Testis (tissue), 3 donors: ENCODE data around the gene CIAPIN1. TPM values are rescaled to one million over a fixed set of nuclear protein-coding genes. Genes with fewer than 3 reads are reported as not detected.
A peak's percentile ranks its signal among the peaks of the same experiment; 100 is the strongest.
"Not testable (repeated sequence)": the region's sequence is repeated elsewhere in the genome, so short reads cannot be mapped to it uniquely, and the experiment has no call there.

Experiments
- DNase-seq: peaks from one replicate; pipeline ENCODE4 v3.0.0-alpha.2; 2019
- H3K27ac ChIP-seq, 2 donors: fragments of 200-600 bp; sonication (generic); one replicate each; pipeline ENCODE4 v1.5.1; 2019
- H3K27me3 ChIP-seq: fragments of 200-600 bp; sonication (generic); one replicate; pipeline ENCODE4 v1.5.1; 2019
- H3K36me3 ChIP-seq: fragments of 200-600 bp; sonication (generic); one replicate; pipeline ENCODE4 v1.5.1; 2017; ENCODE audit warnings: low read depth; ENCODE audit errors: missing control alignments
- H3K4me1 ChIP-seq: fragments of 200-600 bp; sonication (generic); one replicate; pipeline ENCODE4 v1.5.1; 2019
- H3K4me3 ChIP-seq, 2 donors: fragments of 200-600 bp; sonication (generic); one replicate each; pipeline ENCODE4 v1.5.1; 2017 to 2019
- H3K9me3 ChIP-seq: fragments of 200-600 bp; sonication (generic); one replicate; pipeline ENCODE4 v1.5.1; 2017
- CTCF ChIP-seq, 3 experiments: fragments of 450-650 bp in 2 of 3; fragments of 200-600 bp in 1 of 3; sonication (generic) in 1 of 3; IDR thresholded peaks; one replicate each; pipeline ENCODE4 v1.5.1; 2016 to 2019; ENCODE audit warnings: antibody characterized with exemption in 3 of 3, mild to moderate bottlenecking in 2 of 3, moderate library complexity in 1 of 3
- POLR2A ChIP-seq: fragments of 450-650 bp; IDR thresholded peaks from one replicate; pipeline ENCODE4 v1.6.1; 2017; ENCODE audit warnings: antibody characterized with exemption, mild to moderate bottlenecking, moderate library complexity
- WGBS, 2 donors: methylation state at CpG; one replicate each; pipeline ENCODE4 v1.1.5; 2018; 5-methylcytosine and 5-hydroxymethylcytosine counted together
- intact Hi-C: fragments of 100-400 bp; cut with DNase I; formaldehyde crosslinking; loops from one replicate; pipeline ENCODE4 v1.15.1; 2023; ENCODE audit warnings: low total_unique reads
- polyA plus RNA-seq: library from polyadenylated mRNA; stranded (reverse); fragments of 350-450 nt; fragmentation: Illumina TruSeq; extraction: RNeasy Lipid Tissue Mini Kit (QIAGEN cat#74804); gene quantifications from one replicate; pipeline ENCODE4 v1.2.3, GENCODE V29; 2014; ENCODE audit warnings: low read depth, low replicate concordance; ENCODE audit not compliant: insufficient read depth
- total RNA-seq, 2 donors: library from RNA; depleted of rRNA; stranded (reverse); fragments of >200 nt; gene quantifications; one replicate each; pipeline ENCODE4 v1.2.3, GENCODE V29; 2016

CIAPIN1 gene
- total and polyA plus RNA-seq, 3 donors from 2014 or later = 74.9 to 205 (median 77.1) TPM

- Histone ChIP-seq H3K4me3 (no peak overlapping the region), H3K9me3 (no peaks in the 10 kb centered on the region), H3K27me3 (no peaks in the 10 kb centered on the region), H3K36me3 (no peaks in the 10 kb centered on the region), H3K4me1 (no peaks in the 10 kb centered on the region), H3K27ac (no peak overlapping the region)
- intact Hi-C loops = no loop called here
- WGBS, 2 donors = 95 to 98% methylated on average over 9 to 10 of the region's 10 CpGs
- TF ChIP-seq POLR2A (no peak), CTCF (IDR thresholded peaks at IDR 0.05) (no peak)
- DNase-seq = no peak
Measured at GRCh38 chr16:57452021-57452420, 4.8 kb upstream of the CIAPIN1 start.

GRCh38 chr16:57446531-57447185, 527 bp downstream of the CIAPIN1 start:
- Histone ChIP-seq H3K4me1 (peaks cover 7% of the 10 kb centered on the region), H3K9me3 (no peaks in the 10 kb centered on the region), H3K4me3 (peak overlapping the region; percentile 95 to 99), H3K27me3 (no peaks in the 10 kb centered on the region), H3K36me3 (no peaks in the 10 kb centered on the region), H3K27ac (peak overlapping the region; percentile 82 to 90)
- WGBS, 2 donors = 2 to 3% methylated on average over 20 to 21 of the region's 28 CpGs
- no peak for TF ChIP-seq CTCF (IDR thresholded peaks at IDR 0.05)
- TF ChIP-seq POLR2A = no peak
- peak; percentile 38 for DNase-seq
- intact Hi-C loops = no loop called here

GRCh38 chr16:57445510-57445909, 1.7 kb downstream of the CIAPIN1 start:
- Histone ChIP-seq H3K27me3 (no peaks in the 10 kb centered on the region), H3K4me1 (peaks cover 7% of the 10 kb centered on the region), H3K36me3 (no peaks in the 10 kb centered on the region), H3K27ac (no peak overlapping the region), H3K9me3 (no peaks in the 10 kb centered on the region), H3K4me3 (no peak overlapping the region)
- TF ChIP-seq CTCF (IDR thresholded peaks at IDR 0.05) = no peak
- no peak for TF ChIP-seq POLR2A
- 73 to 82% methylated on average over 2 of the region's 2 CpGs for WGBS, 2 donors
- DNase-seq = no peak
- intact Hi-C loops = no loop called here

- intact Hi-C loops = no loop called here
Measured at GRCh38 chr16:57444711-57445110, 2.5 kb downstream of the CIAPIN1 start.

GRCh38 chr16:57440551-57440950, 6.6 kb downstream of the CIAPIN1 start:
- H3K27ac ChIP-seq, H3K27me3 ChIP-seq, H3K9me3 ChIP-seq, H3K4me3 ChIP-seq, H3K36me3 ChIP-seq, H3K4me1 ChIP-seq, DNase-seq, intact Hi-C loops: not testable (repeated sequence)
- 94 to 99% methylated on average over 8 of the region's 8 CpGs for WGBS, 2 donors

More at GRCh38 chr16:57444711-57445110, 2.5 kb downstream of the CIAPIN1 start:
- DNase-seq = no peak
- H3K9me3 ChIP-seq = no peaks in the 10 kb centered on the region
- H3K27ac ChIP-seq = no peak overlapping the region
- no peak overlapping the region for H3K4me3 ChIP-seq
- no peaks in the 10 kb centered on the region for H3K36me3 ChIP-seq
- no peaks in the 10 kb centered on the region for H3K27me3 ChIP-seq
- peaks cover 7% of the 10 kb centered on the region for H3K4me1 ChIP-seq
- TF ChIP-seq POLR2A (no peak), CTCF (IDR thresholded peaks at IDR 0.05) (no peak)
- WGBS, 2 donors = 79 to 84% methylated on average over 3 of the region's 3 CpGs

GRCh38 chr16:57439947-57440346, 7.2 kb downstream of the CIAPIN1 start:
- intact Hi-C loops, DNase-seq, H3K4me3 ChIP-seq, H3K36me3 ChIP-seq, H3K27ac ChIP-seq, H3K4me1 ChIP-seq, H3K27me3 ChIP-seq, H3K9me3 ChIP-seq: not testable (repeated sequence)
- 97% methylated on average over 8 of the region's 8 CpGs for WGBS, 2 donors
